ENCODE results near the gene APC2.

The APC2 gene

GRCh38 chr19:1508507-1508856, 58.6 kb downstream of the APC2 start:
- H3K4me2 ChIP-seq (ENCODE audit: low read length), result no peak overlapping the region
- H3K9me3 ChIP-seq (ENCODE audit: control insufficient read depth, insufficient read depth, low read length), result peaks cover 6% of the 10 kb centered on the region; the same call in 1 of the 2 replicates
- H3K36me3 ChIP-seq (ENCODE audit: control insufficient read depth, low read length), result no peaks in the 10 kb centered on the region
- H3K4me3 ChIP-seq (ENCODE audit: low read length), result no peak overlapping the region
- H3K27me3 ChIP-seq (ENCODE audit: control insufficient read depth, low read length), result peaks cover 25% of the 10 kb centered on the region
- no peaks in the 10 kb centered on the region for H3F3A ChIP-seq (ENCODE audit: control insufficient read depth, insufficient read depth)
- no peak overlapping the region for H3K27ac ChIP-seq (ENCODE audit: low read depth, low read length)
- H4K20me1 ChIP-seq (ENCODE audit: control insufficient read depth, insufficient read depth, low read depth, low read length), result 0 out of 2 replicates have a peak, but pooled peaks cover 3% of the 10 kb centered on the region
- no peaks in the 10 kb centered on the region for H3K79me2 ChIP-seq (ENCODE audit: control insufficient read depth, low read length)
- TF ChIP-seq CTCF (IDR thresholded peaks at IDR 0.05; ENCODE audit: low read depth, low read length, poor library complexity, severe bottlenecking), result no peak
- TF ChIP-seq EZH2phosphoT487 (IDR thresholded peaks at IDR 0.05; ENCODE audit: borderline replicate concordance, low read length), result no peak
- no peaks in the 10 kb centered on the region for H3K9me2 ChIP-seq (replicated peaks; ENCODE audit: control insufficient read depth, low read length)
- peaks cover 10% of the 10 kb centered on the region for H3K4me1 ChIP-seq (ENCODE audit: control insufficient read depth, low read length)

- Histone ChIP-seq H4K20me1 (ENCODE audit: control insufficient read depth, insufficient read depth, low read depth, low read length) (0 out of 2 replicates have a peak, but pooled peaks cover 3% of the 10 kb centered on the region), H3K4me2 (ENCODE audit: low read length) (no peak overlapping the region), H3K27ac (ENCODE audit: low read depth, low read length) (no peak overlapping the region), H3K27me3 (ENCODE audit: control insufficient read depth, low read length) (peaks cover 22% of the 10 kb centered on the region), H3K79me2 (ENCODE audit: control insufficient read depth, low read length) (no peaks in the 10 kb centered on the region), H3K9me2 (replicated peaks; ENCODE audit: control insufficient read depth, low read length) (no peaks in the 10 kb centered on the region), H3K9me3 (ENCODE audit: control insufficient read depth, insufficient read depth, low read length) (peaks cover 6% of the 10 kb centered on the region; the same call in 1 of the 2 replicates), H3K4me3 (ENCODE audit: low read length) (no peak overlapping the region), H3F3A (ENCODE audit: control insufficient read depth, insufficient read depth) (no peaks in the 10 kb centered on the region), H3K4me1 (ENCODE audit: control insufficient read depth, low read length) (peaks cover 10% of the 10 kb centered on the region), H3K36me3 (ENCODE audit: control insufficient read depth, low read length) (no peaks in the 10 kb centered on the region)
- TF ChIP-seq EZH2phosphoT487 (IDR thresholded peaks at IDR 0.05; ENCODE audit: borderline replicate concordance, low read length) (no peak), CTCF (IDR thresholded peaks at IDR 0.05; ENCODE audit: low read depth, low read length, poor library complexity, severe bottlenecking) (no peak)
Observed at GRCh38 chr19:1509602-1510441, 59.9 kb downstream of the APC2 start.

- no peaks in the 10 kb centered on the region for H3K36me3 ChIP-seq (ENCODE audit: control insufficient read depth, low read length)
- no peaks in the 10 kb centered on the region for H3K9me2 ChIP-seq (replicated peaks; ENCODE audit: control insufficient read depth, low read length)
- peaks cover 10% of the 10 kb centered on the region for H3K4me1 ChIP-seq (ENCODE audit: control insufficient read depth, low read length)
- H3K9me3 ChIP-seq (ENCODE audit: control insufficient read depth, insufficient read depth, low read length), result peaks cover 6% of the 10 kb centered on the region; the same call in 1 of the 2 replicates
- no peak overlapping the region for H3K4me2 ChIP-seq (ENCODE audit: low read length)
- no peaks in the 10 kb centered on the region for H3F3A ChIP-seq (ENCODE audit: control insufficient read depth, insufficient read depth)
- no peak overlapping the region for H3K4me3 ChIP-seq (ENCODE audit: low read length)
- H3K27me3 ChIP-seq (ENCODE audit: control insufficient read depth, low read length), result peaks cover 22% of the 10 kb centered on the region
- H3K27ac ChIP-seq (ENCODE audit: low read depth, low read length), result no peak overlapping the region
- no peak for TF ChIP-seq CTCF (IDR thresholded peaks at IDR 0.05; ENCODE audit: low read depth, low read length, poor library complexity, severe bottlenecking)
- no peak for TF ChIP-seq EZH2phosphoT487 (IDR thresholded peaks at IDR 0.05; ENCODE audit: borderline replicate concordance, low read length)
- H4K20me1 ChIP-seq (ENCODE audit: control insufficient read depth, insufficient read depth, low read depth, low read length), result 0 out of 2 replicates have a peak, but pooled peaks cover 3% of the 10 kb centered on the region
- no peaks in the 10 kb centered on the region for H3K79me2 ChIP-seq (ENCODE audit: control insufficient read depth, low read length)
Observed at GRCh38 chr19:1510442-1510806, 60.5 kb downstream of the APC2 start.

All from DOHH2 (cell line).